Occipital lobe (tissue), 2 donors: Measurements from ENCODE around the gene VKORC1. TPM values are rescaled to one million over a fixed set of nuclear protein-coding genes. Genes with fewer than 3 reads are reported as not detected.
A peak's percentile ranks its signal among the peaks of the same experiment; 100 is the strongest.
"Not testable (repeated sequence)": the region's sequence is repeated elsewhere in the genome, so short reads cannot be mapped to it uniquely, and the experiment has no call there.

Experiments used
- DNase-seq: peaks from one replicate; lab custom pipeline; 2025; lab: John Stamatoyannopoulos, UW
- total RNA-seq: library from RNA; depleted of rRNA; stranded (reverse); fragments of >200 nt; gene quantifications from one replicate; pipeline ENCODE4 v1.2.3, GENCODE V29; 2014

VKORC1 gene
- total RNA-seq, 1 donor from 2014 or later, result 30.7 TPM

- no peak for DNase-seq
Observed at GRCh38 chr16:31107465-31107867, 12.9 kb upstream of the VKORC1 start.

- no peak for DNase-seq
Observed at GRCh38 chr16:31106509-31107464, 12.2 kb upstream of the VKORC1 start.

GRCh38 chr16:31105677-31106213 lies 11.1 kb upstream of the VKORC1 start:
- DNase-seq, result peak; percentile 61

GRCh38 chr16:31100876-31101641 lies 6.5 kb upstream of the VKORC1 start:
- DNase-seq, result not testable (repeated sequence)

DNA sequence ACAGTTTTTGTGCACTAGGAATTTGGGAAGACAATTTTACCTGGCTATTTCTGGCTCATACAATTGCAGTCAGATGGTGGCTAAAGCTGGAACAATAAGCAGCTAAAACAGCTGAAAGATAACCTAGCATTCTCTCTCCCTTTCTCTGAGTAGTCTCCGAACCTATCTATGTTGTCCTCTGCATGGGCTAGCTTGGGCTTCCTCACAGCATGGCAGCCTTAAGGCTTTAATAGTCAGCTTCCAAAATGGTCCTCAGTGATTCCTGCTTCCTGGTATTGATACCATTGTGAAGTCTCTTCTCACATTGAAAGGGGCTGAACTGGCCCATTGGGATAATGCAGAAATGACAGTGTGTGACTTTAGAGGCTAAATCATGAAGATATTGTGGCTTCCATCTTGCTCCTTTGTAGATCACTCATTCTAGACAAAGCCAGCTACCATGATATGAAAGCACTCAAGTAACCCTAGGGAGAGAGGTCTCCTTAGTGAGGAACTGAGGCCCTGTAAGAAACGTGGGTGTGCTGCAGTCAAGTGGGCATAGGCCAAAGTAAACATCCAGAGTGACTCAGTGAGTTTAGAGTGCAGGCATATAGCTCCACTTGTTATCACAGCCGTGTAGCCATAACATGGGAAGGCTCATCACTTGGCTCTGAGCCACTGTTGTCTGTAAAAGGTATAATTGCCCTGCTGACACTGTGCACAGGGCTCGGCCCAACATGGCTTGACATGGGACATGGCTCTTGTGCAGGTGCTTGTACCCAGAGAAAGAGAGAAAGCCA lies 5.5 kb upstream of the VKORC1 start:
- DNase-seq, result no peak

DNA sequence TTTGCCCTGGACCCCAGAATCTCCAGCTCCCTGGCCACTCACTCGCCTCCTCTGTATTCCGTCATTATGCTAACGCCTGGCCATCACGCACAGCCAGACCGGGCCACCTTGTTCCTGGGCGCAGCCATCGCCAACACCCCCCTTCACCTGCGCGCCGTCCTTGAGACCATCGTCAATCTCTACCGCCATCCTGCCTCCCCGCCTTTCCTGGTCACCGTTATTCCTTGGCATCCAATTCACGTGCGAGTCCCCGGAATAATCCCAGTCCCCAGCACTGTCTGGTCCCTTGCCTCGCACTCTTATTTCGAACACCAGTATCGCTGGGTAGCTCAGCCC lies 541 bp downstream of the VKORC1 start:
- no peak for DNase-seq

- DNase-seq, result peak; percentile 49
Observed at GRCh38 chr16:31093132-31093703, 1.4 kb downstream of the VKORC1 start.

GRCh38 chr16:31092330-31092729 lies 2.3 kb downstream of the VKORC1 start:
- DNase-seq, result peak; percentile 17

DNA sequence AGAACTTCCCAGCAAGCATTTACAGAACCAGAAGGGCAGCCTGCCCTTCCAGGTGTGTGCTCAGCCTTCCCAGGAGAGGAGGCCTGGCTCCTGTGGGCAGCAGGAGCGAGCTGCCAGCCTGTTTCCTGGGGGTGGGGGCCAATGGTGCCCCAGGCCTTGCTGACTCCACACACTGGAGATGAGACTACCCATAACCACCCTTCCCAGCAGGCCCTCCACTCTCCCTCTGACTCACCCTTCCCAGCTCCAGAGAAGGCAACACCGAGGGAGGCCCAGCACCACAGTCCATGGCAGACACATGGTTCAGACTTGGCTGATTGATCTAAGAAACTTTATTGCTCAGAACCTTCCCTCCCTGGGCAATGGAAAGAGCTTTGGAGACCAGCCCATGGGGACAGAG lies 4.1 kb downstream of the VKORC1 start:
- DNase-seq, result no peak

DNA sequence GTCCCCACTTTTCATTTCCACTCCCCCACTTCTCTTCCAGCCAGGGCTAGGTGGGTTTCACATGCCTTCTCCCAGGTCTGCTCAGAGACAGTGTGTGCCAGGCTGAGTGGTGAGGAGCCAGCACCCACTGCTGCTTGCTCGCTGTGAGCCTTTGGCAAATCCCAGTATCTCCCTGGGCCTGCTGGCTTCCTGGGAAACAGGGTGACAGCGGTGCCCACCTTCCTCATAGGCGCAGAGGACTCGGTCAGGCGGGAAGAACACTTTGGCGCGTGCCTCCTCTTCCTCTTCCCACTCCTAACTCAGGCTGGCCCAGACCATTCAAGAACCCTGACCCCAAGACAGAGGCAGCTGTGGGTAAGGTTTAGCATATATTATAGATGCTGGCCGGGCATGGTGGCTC lies 5.4 kb downstream of the VKORC1 start:
- no peak for DNase-seq

DNA sequence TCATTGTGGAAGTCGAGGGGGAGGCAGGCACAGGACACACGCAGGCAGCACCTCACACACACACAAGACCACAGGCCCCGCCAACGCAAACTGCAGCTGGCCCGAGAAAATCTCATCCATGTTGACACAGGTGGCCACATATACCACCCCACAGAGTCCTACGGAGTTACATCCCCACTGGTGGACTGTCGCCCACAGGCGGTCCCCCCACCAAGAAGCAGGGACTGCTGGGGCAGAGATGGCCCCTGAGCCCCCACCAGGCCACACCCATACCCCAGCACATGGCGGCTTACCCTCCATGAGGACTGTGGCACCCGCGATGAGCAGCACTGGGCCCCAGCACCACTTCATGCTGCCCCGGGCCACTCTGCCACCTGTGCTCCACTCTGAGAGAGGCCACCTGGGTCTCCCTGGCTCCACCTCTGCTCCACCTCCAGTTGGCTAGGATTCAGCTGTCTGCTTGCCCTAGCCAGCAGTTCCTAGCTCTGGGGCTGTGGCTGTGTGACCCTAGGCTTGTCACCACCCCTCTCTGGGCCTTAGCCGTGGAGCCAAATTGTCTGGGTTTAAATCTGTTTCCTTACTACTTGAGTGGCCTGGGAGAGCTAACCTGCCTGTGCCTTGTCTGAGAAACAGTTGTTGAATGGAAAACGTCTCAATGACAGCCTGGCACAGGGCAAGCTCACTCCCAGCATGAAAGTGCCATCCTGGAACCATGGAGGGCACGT lies 6.0 kb downstream of the VKORC1 start, which contains the start of gene PRSS53:
Gene PRSS53, minus strand, starts transcription at position 485 of the 725 bp plus-strand sequence. Its CDS starts 134 bp downstream, at position 351.
- no peak for DNase-seq

GRCh38 chr16:31087971-31088370 lies 6.6 kb downstream of the VKORC1 start:
- no peak for DNase-seq

- no peak for DNase-seq
Observed at GRCh38 chr16:31087481-31087880, 7.1 kb downstream of the VKORC1 start.

- no peak for DNase-seq
Observed at GRCh38 chr16:31086629-31086906, 8.0 kb downstream of the VKORC1 start.

GRCh38 chr16:31085873-31086628 lies 8.5 kb downstream of the VKORC1 start:
- DNase-seq, result no peak

DNA sequence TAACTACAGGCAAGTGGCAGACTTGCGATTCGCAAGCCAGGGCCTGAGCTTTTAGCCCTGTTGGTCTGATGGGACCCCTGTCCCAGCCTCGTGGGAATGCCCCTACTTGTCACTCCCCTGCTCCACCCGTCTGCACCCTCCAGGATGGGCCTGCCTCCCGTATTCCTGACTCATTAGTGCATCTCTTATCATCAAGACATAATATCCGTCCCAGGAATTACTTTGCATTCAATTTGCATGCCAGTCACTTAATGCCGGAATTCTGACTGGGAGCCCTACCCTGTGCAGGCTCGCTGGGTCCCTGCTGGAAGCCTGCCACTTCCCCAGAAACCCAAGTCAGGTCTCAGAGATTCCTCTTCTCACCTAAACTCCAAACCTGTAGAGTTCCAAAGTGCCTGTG lies 9.2 kb downstream of the VKORC1 start:
- DNase-seq, result no peak

DNA sequence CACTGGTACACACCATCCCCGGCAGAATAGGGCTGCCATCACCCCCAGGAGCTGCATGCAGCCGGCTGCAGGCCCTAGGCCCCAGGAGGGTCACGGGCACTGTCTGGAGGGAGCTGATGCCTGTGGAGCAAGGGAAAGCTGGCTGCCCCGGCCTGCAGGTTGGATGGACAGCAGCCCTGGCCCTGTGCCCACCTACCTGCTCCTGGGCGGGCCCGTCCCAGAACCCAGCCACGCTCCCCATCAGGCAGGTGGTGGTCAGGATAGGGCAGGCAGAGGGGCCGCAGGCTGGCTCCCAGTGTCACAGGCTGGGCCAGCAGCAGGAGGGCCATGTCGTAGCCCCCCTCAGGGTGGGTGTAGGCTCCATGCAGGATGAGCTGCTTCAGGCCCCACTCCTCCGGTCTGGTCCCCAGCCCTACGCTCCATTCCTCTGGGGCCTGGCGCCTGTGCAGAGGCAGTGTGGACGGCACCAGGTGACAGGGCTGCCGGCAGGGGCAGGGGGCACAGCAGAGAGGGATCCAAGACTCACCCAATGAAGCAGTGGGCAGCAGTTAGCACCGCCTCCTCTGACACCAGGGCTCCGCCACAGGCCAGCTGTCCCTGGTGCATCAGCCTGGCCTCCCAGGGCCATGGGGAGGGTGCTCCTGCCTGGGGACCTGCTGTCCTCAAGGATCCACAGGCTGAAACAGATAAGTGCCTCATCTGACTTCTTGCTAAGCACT lies 9.9 kb downstream of the VKORC1 start:
- DNase-seq, result no peak

DNA sequence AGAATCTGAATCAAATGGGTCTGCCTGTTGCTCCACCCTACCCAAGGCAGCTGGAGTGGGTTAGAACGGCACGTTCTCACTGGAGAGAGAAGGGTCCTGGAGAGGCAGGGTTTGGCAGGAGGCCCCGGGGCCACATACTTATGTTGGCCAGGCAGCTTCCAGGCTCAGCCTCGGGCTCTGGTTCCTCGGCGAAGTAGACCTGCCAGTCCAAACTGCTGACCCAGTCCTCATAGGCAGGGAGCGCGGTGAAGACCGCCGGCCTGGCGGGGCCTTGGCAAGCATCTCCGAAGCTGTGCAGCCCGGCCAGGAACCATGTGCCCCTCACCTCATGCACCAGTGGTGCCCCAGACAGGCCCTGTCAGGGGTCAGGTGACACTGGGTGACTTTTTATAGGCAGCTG lies 10.6 kb downstream of the VKORC1 start:
- no peak for DNase-seq

- DNase-seq, result no peak
Observed at GRCh38 chr16:31083556-31083955, 11.0 kb downstream of the VKORC1 start.
